Mesodermal cell (in vitro differentiated cells): ENCODE measurements around the gene L2HGDH. TPM values are rescaled to one million over a fixed set of nuclear protein-coding genes. Genes with fewer than 3 reads are reported as not detected.
"Not testable (repeated sequence)": the region's sequence is repeated elsewhere in the genome, so short reads cannot be mapped to it uniquely, and the experiment has no call there.

Source experiments
- H3K27ac ChIP-seq: 2 replicates; pipeline ENCODE4 v1.7.0; 2013; ENCODE audit warnings: mild to moderate bottlenecking, low read depth, low read length, moderate library complexity; ENCODE audit not compliant: severe bottlenecking
- H3K36me3 ChIP-seq: 2 replicates; pipeline ENCODE4 v1.7.1; 2013; ENCODE audit warnings: mild to moderate bottlenecking, low read length, moderate library complexity; ENCODE audit not compliant: control insufficient read depth, insufficient read depth
- H3K4me1 ChIP-seq: one replicate; pipeline ENCODE4 v1.7.1; 2013; ENCODE audit warnings: mild to moderate bottlenecking, low read length; ENCODE audit not compliant: insufficient read depth, control insufficient read depth, poor library complexity, severe bottlenecking
- H3K4me3 ChIP-seq: 2 replicates; pipeline ENCODE4 v1.7.0; 2013; ENCODE audit warnings: low read length, control low read depth, mild to moderate bottlenecking; ENCODE audit not compliant: insufficient read depth, poor library complexity, severe bottlenecking; ENCODE audit errors: extremely low read depth
- H3K9me3 ChIP-seq: 2 replicates; pipeline ENCODE4 v1.7.1; 2013; ENCODE audit warnings: mild to moderate bottlenecking, low read length, moderate library complexity; ENCODE audit not compliant: control insufficient read depth
- WGBS, 2 experiments: methylation state at CpG; one replicate each; pipeline ENCODE4 v1.1.5; 2013; ENCODE audit warnings: missing lambda C conversion rate in 2 of 2; ENCODE audit not compliant: insufficient coverage in 2 of 2; 5-methylcytosine and 5-hydroxymethylcytosine counted together
- polyA plus RNA-seq, 2 experiments: library from polyadenylated mRNA; stranded (reverse); fragments of 50-300 nt; gene quantifications; one replicate each; pipeline ENCODE4 v1.2.3, GENCODE V29; 2013

The L2HGDH gene
- polyA plus RNA-seq (2013, experiment 1 of 2): 6.3 TPM
- polyA plus RNA-seq (2013, experiment 2 of 2): 6.0 TPM

- Histone ChIP-seq H3K4me1 (no peaks in the 10 kb centered on the region), H3K9me3 (peaks cover 15% of the 10 kb centered on the region), H3K4me3 (peak within 1 kb of the TSS; percentile 61), H3K36me3 (no peaks in the 10 kb centered on the region), H3K27ac (peak within 1 kb of the TSS; percentile 92)
- WGBS, 2 experiments: 0 to 1% methylated on average over 34 to 39 of the region's 83 CpGs
Observed at GRCh38 chr14:50311972-50312733, at the start of gene L2HGDH, which contains the start of gene DMAC2L. L2HGDH (minus strand) TSS chr14:50312229; CDS start chr14:50312150, 79 bp downstream. DMAC2L (plus strand) TSS chr14:50312324; CDS start chr14:50321488, 9,164 bp downstream.

GRCh38 chr14:50360851-50361250, 48.8 kb upstream of the L2HGDH start:
- Histone ChIP-seq H3K36me3 (no peaks in the 10 kb centered on the region), H3K4me1 (no peaks in the 10 kb centered on the region), H3K9me3 (no peaks in the 10 kb centered on the region), H3K27ac (no peak overlapping the region), H3K4me3 (no peak overlapping the region)
- WGBS, 2 experiments: 100% methylated on average over 1 of the region's 2 CpGs; no CpG with 5 or more reads in 1 of the 2 experiments

GRCh38 chr14:50360093-50360492, 48.1 kb upstream of the L2HGDH start:
- no peaks in the 10 kb centered on the region for H3K36me3 ChIP-seq
- H3K4me1 ChIP-seq: no peaks in the 10 kb centered on the region
- H3K9me3 ChIP-seq: no peaks in the 10 kb centered on the region
- no CpG with 5 or more reads among the region's 3 CpGs for WGBS, 2 experiments
- no peak overlapping the region for H3K4me3 ChIP-seq
- H3K27ac ChIP-seq: no peak overlapping the region

GRCh38 chr14:50359631-50360030, 47.6 kb upstream of the L2HGDH start:
- no CpG with 5 or more reads among the region's 5 CpGs for WGBS, 2 experiments

GRCh38 chr14:50357753-50358395, 45.8 kb upstream of the L2HGDH start:
- H3K9me3 ChIP-seq: no peaks in the 10 kb centered on the region
- no peaks in the 10 kb centered on the region for H3K36me3 ChIP-seq
- no peaks in the 10 kb centered on the region for H3K4me1 ChIP-seq
- no peak overlapping the region for H3K27ac ChIP-seq
- H3K4me3 ChIP-seq: no peak overlapping the region
- WGBS, 2 experiments: 86 to 92% methylated on average over 3 of the region's 4 CpGs

More at GRCh38 chr14:50359631-50360030, 47.6 kb upstream of the L2HGDH start:
- no peak overlapping the region for H3K27ac ChIP-seq
- no peaks in the 10 kb centered on the region for H3K36me3 ChIP-seq
- H3K4me1 ChIP-seq: no peaks in the 10 kb centered on the region
- no peaks in the 10 kb centered on the region for H3K9me3 ChIP-seq
- H3K4me3 ChIP-seq: no peak overlapping the region

- Histone ChIP-seq H3K4me3 (no peak overlapping the region), H3K4me1 (no peaks in the 10 kb centered on the region), H3K36me3 (no peaks in the 10 kb centered on the region), H3K27ac (no peak overlapping the region), H3K9me3 (no peaks in the 10 kb centered on the region)
- 100% methylated on average over 1 of the region's 6 CpGs for WGBS, 2 experiments
Observed at GRCh38 chr14:50357124-50357523, 45.1 kb upstream of the L2HGDH start.

- H3K27ac ChIP-seq, H3K9me3 ChIP-seq, H3K36me3 ChIP-seq, H3K4me1 ChIP-seq, H3K4me3 ChIP-seq: not testable (repeated sequence)
- WGBS, 2 experiments: 83% methylated on average over 1 of the region's 3 CpGs; no CpG with 5 or more reads in 1 of the 2 experiments
Observed at GRCh38 chr14:50356283-50356682, 44.3 kb upstream of the L2HGDH start.

- H3K27ac ChIP-seq: no peak overlapping the region
- 50 to 67% methylated on average over 1 of the region's 1 CpG for WGBS, 2 experiments
- no peaks in the 10 kb centered on the region for H3K36me3 ChIP-seq
- H3K9me3 ChIP-seq: no peaks in the 10 kb centered on the region
- H3K4me1 ChIP-seq: peaks cover 3% of the 10 kb centered on the region
- no peak overlapping the region for H3K4me3 ChIP-seq
Observed at GRCh38 chr14:50355692-50356091, 43.7 kb upstream of the L2HGDH start.

- no peaks in the 10 kb centered on the region for H3K9me3 ChIP-seq
- no peaks in the 10 kb centered on the region for H3K36me3 ChIP-seq
- H3K4me1 ChIP-seq: peaks cover 4% of the 10 kb centered on the region
- no peak overlapping the region for H3K27ac ChIP-seq
- no peak overlapping the region for H3K4me3 ChIP-seq
- WGBS, 2 experiments: 50% methylated on average over 1 of the region's 1 CpG; no CpG with 5 or more reads in 1 of the 2 experiments
Observed at GRCh38 chr14:50354527-50354926, 42.5 kb upstream of the L2HGDH start.

GRCh38 chr14:50353126-50353525, 41.1 kb upstream of the L2HGDH start:
- Histone ChIP-seq H3K4me1 (peaks cover 4% of the 10 kb centered on the region), H3K27ac (no peak overlapping the region), H3K36me3 (no peaks in the 10 kb centered on the region), H3K4me3 (no peak overlapping the region), H3K9me3 (no peaks in the 10 kb centered on the region)
- WGBS, 2 experiments: 100% methylated on average over 1 to 3 of the region's 4 CpGs

GRCh38 chr14:50352584-50352983, 40.6 kb upstream of the L2HGDH start:
- H3K4me1 ChIP-seq: peaks cover 6% of the 10 kb centered on the region
- no peaks in the 10 kb centered on the region for H3K36me3 ChIP-seq
- no peak overlapping the region for H3K27ac ChIP-seq
- WGBS, 2 experiments: 74 to 93% methylated on average over 2 to 3 of the region's 4 CpGs
- H3K4me3 ChIP-seq: no peak overlapping the region
- H3K9me3 ChIP-seq: no peaks in the 10 kb centered on the region
